ENCODE measurements around the gene SLC27A3.
"Not testable (repeated sequence)": the region's sequence is repeated elsewhere in the genome, so short reads cannot be mapped to it uniquely, and the experiment has no call there.

The SLC27A3 gene

DNA sequence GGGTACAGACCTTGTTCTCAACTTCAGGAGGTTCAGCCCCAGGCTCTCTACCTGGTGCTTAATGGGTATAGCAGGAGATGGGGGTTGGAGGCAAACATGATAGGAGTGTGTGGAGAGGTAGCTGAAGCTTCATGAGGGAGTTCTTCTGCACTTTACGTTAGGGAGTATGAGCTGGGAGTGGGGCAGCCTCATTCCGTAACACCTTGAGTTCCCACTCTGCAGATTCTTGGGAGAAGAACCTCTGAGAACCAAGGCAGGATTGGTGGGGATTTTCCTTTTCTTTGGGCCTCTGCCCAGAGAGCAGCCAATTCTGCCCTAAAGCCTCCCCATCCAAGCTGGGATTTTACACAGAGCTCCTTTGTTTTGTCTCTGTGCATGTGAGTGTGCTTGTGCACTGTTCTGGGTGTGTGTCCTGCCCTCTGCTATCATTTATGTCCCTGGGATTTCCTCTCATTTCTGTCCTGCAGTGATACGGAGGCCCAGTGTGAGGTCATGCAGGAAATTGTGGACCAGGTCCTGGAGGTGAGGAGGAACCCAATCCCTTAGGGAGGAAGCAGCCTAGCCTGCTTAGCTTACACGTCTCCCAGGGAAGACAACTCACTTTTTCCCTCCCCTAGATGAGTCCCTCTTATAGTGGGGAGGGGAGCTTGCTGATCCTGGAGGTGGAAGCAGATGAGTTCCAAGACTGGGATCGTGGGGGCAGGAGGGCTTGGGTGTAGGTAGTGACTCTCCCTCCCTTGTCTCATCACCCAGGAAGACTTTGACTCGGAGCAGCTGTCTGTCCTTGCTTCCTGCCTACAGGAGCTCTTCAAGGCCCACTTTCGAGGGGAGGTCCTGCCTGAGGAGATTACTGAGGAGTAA is 11.6 kb upstream of the SLC27A3 start:
- DNase-seq (ENCODE audit: low spot score) = peak; percentile 58

GRCh38 chr1:153764310-153764709 is 10.9 kb upstream of the SLC27A3 start:
- no peak for DNase-seq (ENCODE audit: low spot score)

DNA sequence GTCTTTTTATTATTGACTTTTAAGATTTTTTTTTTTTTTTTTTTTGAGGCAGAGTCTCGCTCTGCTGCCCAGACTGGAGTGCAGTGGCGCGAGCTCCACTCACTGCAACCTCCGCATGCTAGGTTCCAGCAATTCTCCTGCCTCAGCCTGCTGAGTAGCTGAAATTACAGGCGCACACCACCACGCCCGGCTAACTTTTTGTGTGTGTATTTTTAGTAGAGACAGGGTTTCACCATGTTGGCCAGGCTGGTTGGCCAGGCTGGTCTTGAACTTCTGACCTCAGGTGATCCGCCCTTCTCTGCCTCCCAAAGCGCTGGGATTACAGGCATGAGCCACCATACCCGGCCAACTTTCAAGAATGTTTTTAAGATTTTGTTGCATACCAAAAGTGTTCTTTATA is 8.5 kb upstream of the SLC27A3 start:
- not testable (repeated sequence) for DNase-seq (ENCODE audit: low spot score)

DNA sequence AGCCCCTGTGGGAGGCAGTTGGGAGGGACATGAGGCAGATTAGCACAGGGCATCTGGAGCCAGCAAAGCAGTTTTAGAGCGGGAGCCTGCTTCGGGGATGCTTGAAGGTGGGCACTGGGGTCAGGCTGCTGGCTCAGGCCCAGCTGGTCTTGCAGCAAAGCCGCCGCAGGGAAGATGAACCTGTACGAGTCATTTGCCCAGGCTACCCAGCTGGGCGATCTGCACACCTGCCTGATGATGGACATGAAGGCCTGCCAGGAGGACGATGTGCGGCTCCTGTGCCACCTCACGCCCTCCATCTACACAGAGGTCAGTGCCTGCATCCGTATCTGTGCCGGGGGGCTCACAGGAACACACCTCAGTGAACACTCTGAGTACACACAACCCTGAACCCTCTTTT is 7.7 kb upstream of the SLC27A3 start:
- DNase-seq (ENCODE audit: low spot score) = no peak

- no peak for DNase-seq (ENCODE audit: low spot score)
Measured at GRCh38 chr1:153768316-153769181, 6.7 kb upstream of the SLC27A3 start.

GRCh38 chr1:153769221-153769620 is 6.0 kb upstream of the SLC27A3 start:
- DNase-seq (ENCODE audit: low spot score) = no peak

DNA sequence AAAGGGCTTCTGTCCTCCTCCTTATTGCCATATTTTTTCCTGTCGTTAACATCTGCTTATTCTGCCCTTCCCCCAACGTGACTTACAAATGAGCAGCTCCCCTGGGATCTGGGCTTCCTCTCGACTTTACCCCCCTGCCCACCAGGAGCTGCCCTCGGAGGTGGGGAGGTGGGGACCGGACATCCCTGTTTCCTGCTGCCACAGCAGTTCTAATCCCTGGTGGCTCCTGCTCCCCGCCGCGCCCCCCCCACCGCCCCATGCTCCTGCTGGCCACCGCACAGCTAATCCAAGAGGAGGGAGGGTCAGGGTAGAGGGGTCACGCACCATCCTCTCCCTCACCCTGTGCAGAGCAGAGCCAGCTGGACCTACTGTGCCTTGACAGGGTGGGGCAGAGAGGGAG is 4.4 kb upstream of the SLC27A3 start:
- DNase-seq (ENCODE audit: low spot score) = no peak

DNA sequence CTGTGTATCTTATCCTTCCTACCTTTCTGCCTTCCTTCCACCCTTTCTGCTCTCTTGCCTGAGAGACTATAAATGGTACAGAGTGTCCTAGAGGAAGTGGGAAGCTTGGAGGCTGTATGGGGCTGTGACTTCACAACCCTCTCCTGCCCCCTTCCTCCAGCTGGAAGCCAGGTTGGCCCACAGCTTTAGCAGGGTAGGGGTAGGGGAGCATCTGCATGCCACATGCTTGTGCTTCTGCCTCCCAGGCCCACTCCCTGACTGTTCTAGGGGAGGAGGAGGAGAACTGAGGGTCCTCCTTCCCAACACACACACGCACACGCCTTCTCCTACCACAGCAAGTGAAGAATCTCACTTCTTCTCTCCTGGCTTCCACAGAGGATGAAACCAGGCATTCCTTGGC is 3.9 kb upstream of the SLC27A3 start:
- DNase-seq (ENCODE audit: low spot score) = no peak

DNA sequence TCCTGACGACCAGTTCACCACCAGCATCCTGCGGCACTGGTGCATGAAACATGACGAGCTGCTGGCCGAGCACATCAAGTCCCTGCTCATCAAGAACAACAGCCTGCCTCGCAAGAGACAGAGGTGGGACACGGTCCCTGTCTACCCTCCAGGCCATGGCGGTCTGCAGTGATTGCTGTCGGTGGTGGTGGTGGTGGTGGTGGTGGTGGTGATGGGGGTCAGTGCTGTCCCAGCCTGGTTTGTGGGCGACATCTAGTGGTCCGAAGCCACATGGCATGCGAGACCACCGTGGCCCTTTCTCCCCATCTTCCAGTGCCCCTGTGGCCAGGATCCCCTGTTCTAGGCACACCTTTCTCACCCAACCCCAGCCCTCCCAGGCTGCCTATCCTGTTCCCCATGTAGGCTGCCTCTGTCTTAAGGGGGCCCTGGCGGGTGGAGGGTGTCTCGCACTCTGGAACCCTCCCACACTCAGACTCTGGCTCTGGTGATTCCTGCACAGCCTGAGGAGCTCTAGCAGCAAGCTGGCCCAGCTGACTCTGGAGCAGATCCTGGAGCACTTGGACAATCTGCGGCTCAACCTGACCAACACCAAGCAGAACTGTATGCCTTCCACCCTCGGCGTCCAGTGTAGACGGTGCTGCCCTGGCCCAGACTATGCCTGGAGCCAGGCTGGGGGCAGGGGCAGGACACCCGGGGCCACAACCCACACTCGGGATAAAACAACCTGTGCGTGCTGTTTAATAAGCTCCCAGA is 3.2 kb upstream of the SLC27A3 start:
- no peak for DNase-seq (ENCODE audit: low spot score)

DNA sequence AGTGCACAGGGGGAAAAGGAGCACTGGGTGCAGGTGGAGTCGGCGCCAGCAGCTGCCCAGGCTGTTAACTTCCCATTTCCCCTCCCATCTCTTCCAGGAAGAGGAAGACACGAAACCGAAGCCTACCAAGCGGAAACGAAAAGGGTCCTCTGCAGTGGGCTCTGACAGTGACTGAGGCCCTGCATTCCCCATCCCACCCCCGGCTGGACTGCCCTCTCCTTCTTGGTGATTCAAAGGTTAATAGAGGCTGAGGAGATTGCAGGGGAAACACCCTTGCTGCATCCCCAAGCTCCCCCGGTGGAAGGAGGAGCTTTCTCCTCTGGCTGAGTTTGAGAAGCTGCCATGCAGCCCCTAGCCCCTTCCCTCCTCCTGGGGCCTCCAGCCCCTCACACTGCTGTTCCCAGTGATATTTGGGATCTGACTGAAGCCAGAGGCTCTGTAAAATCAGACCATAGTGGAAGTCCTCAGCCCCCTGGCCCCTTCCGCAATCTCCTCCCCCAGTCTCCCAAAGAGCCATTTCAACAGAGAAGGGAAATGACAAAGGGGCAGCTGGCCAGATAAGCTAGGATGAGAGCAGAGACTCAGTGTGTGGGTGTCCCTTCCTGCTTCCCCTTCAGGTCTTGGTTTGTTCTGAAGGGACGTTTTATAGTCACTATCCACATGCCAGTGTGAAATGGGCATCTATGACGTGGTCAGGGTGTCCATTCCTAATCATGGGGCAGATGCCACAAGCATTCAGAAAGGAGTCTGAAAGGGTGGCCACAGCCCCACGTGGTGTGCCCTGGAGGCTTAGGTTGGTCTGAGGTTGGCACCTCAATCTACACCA is 1.9 kb upstream of the SLC27A3 start:
- peak; percentile 40 for DNase-seq (ENCODE audit: low spot score)

DNA sequence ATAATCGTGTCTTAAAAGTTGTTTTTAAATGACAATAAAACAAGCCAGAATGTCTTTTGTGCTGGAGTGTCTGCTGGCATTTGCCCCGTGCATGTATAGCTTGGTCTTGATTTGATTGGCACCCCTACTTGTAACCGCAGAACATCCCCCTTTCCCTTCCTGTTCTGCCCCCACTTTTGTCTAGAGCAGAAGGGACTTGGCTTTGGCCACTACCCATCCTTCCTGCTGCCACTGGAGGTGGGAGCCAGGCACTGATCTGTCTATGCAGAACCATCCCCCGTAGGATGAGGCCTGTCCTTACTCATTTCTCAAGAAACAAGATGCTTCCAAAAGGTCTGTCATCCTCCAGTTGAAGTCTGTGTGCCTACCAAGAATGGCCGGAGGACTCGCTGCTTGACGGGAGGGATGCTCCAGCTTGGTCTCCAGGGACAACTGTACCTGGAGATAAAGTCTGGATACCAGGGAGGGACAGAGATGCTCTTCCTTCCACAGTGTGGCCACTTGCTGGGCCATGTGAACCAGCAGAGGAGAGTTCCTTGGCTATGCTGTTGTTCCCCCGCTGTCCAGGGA is 1.1 kb upstream of the SLC27A3 start:
- DNase-seq (ENCODE audit: low spot score) = no peak

- DNase-seq (ENCODE audit: low spot score) = no peak
Measured at GRCh38 chr1:153775458-153776327, 486 bp downstream of the SLC27A3 start.

DNA sequence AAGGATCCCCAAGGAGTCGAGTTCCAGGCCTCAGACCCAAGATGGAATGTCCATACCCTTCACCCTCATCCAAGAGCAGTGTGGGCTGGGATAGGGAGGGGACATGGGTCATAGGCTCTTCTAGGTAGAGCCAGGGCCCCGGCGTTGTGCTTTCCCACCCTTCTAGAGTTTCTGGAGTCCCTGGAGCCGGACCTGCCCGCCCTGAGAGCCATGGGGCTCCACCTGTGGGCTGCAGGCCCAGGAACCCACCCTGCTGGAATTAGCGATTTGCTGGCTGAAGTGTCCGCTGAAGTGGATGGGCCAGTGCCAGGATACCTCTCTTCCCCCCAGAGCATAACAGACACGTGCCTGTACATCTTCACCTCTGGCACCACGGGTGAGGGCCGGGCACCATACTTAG is 1.1 kb downstream of the SLC27A3 start:
- DNase-seq (ENCODE audit: low spot score) = no peak

GRCh38 chr1:153776845-153777370 is 1.7 kb downstream of the SLC27A3 start:
- no peak for DNase-seq (ENCODE audit: low spot score)

DNA sequence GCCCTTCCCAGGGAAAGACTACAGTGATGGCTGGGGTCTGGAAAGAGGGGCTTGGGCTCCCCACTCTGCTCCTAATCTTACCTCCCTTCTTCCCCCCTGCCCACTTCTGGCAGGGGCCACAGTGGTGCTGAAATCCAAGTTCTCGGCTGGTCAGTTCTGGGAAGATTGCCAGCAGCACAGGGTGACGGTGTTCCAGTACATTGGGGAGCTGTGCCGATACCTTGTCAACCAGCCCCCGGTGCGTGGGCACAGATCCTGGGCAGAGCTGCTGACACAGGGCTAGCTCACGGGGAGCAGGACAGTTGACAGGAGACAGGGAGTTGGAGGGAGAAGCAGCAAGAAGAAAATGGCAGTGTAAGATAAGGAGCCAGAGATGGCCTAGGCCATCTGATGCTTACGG is 2.4 kb downstream of the SLC27A3 start:
- peak; percentile 51 for DNase-seq (ENCODE audit: low spot score)

GRCh38 chr1:153778051-153778823 is 3.0 kb downstream of the SLC27A3 start:
- DNase-seq (ENCODE audit: low spot score) = no peak

DNA sequence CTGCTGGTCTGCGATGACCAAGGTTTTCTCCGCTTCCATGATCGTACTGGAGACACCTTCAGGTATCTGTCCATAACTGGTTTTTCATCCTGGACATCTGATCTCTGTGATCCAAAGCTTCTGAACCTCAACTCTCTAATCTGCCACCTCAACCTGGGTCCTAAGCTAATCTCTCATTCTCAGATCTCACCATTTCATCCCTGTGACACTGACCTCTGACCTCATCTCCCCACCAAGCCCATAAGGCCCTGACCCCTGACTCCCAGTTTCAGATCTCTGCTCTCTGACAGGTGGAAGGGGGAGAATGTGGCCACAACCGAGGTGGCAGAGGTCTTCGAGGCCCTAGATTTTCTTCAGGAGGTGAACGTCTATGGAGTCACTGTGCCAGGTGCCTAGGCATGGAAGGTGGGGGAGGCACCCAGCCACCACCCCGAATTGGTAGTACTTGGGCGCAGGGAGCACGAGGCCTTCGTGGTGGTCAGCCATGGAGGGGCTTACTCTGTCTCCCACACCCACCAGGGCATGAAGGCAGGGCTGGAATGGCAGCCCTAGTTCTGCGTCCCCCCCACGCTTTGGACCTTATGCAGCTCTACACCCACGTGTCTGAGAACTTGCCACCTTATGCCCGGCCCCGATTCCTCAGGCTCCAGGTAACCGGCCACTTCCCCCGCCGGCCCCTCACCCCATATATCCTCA is 3.8 kb downstream of the SLC27A3 start:
- no peak for DNase-seq (ENCODE audit: low spot score)

- DNase-seq (ENCODE audit: low spot score) = no peak
Measured at GRCh38 chr1:153779781-153780541, 4.8 kb downstream of the SLC27A3 start.

Data from Ammon's horn (tissue), 1 donor.